Endothelial cell of umbilical vein (primary cell): Measurements from ENCODE around the gene ZNF385C. TPM values are rescaled to one million over a fixed set of nuclear protein-coding genes. Genes with fewer than 3 reads are reported as not detected.
"Not testable (repeated sequence)": the region's sequence is repeated elsewhere in the genome, so short reads cannot be mapped to it uniquely, and the experiment has no call there.

Source experiments
- BruUV-seq: library from RNA; stranded (reverse); fragments of 400-500 nt; replicated peaks from 2 replicates; lab custom pipeline; 2021; lab: Mats Ljungman, UMichigan
- CTCF ChIA-PET: fragments of 300-600, 350-600 bp; sonication (Branson Sonifier 250); formaldehyde crosslinking; loops from one replicate; lab custom pipeline; 2021; ENCODE audit warnings: antibody characterized with exemption, inconsistent platforms; lab: Charles Lee
- POLR2A ChIA-PET: fragments of 300-600, 350-600 bp; sonication (Branson Sonifier 250); formaldehyde crosslinking; loops from one replicate; lab custom pipeline; 2021; ENCODE audit warnings: antibody characterized with exemption, inconsistent platforms; lab: Charles Lee
- DNase-seq: peaks from one replicate; pipeline ENCODE4 v3.0.0-alpha.2; 2011; ENCODE audit warnings: low read depth, low spot score
- FAIRE-seq: peaks from 2 replicates; lab custom pipeline; 2011; peaks lifted over from hg19 to GRCh38; lab: Jason Lieb, UNC
- H2AFZ ChIP-seq: 2 replicates; pipeline ENCODE4 v1.6.0; 2012; ENCODE audit warnings: low read depth, low read length, control low read depth, inconsistent platforms
- H3K27ac ChIP-seq: 2 replicates; pipeline ENCODE4 v1.5.1; 2011; ENCODE audit warnings: low read depth, mild to moderate bottlenecking, control low read depth, low read length, moderate library complexity; ENCODE audit not compliant: insufficient read depth
- H3K27me3 ChIP-seq, 2 experiments: 2 replicates each; pipeline versions ENCODE4 v1.6.0 to v1.6.1; 2011; ENCODE audit warnings: low read length in 2 of 2, mixed read lengths in 1 of 2; ENCODE audit not compliant: control insufficient read depth in 2 of 2, insufficient read depth in 2 of 2
- H3K36me3 ChIP-seq, 2 experiments: 2 replicates in 1 of 2; 3 replicates in 1 of 2; pipeline ENCODE4 v1.5.1; 2011; ENCODE audit warnings: low read length in 2 of 2, mild to moderate bottlenecking in 1 of 2, moderate library complexity in 1 of 2; ENCODE audit not compliant: control insufficient read depth in 2 of 2, insufficient read depth in 2 of 2; ENCODE audit errors: extremely low read depth in 1 of 2
- H3K4me1 ChIP-seq: 3 replicates; pipeline ENCODE4 v1.5.1; 2011; ENCODE audit warnings: mild to moderate bottlenecking, low read length; ENCODE audit not compliant: control insufficient read depth, insufficient read depth; ENCODE audit errors: extremely low read depth
- H3K4me2 ChIP-seq: 2 replicates; pipeline ENCODE4 v1.6.1; 2011; ENCODE audit warnings: low read length, control low read depth, mixed read lengths; ENCODE audit not compliant: insufficient read depth
- H3K4me3 ChIP-seq, 3 experiments: fragments of 200-600 bp in 1 of 3; sonication (generic), shearing (Covaris generic) in 1 of 3; replicated peaks in 1 of 3; 2 replicates each; pipeline ENCODE4 v1.5.1; 2011 to 2016; ENCODE audit warnings: control low read depth in 3 of 3, low read length in 3 of 3, mild to moderate bottlenecking in 2 of 3, inconsistent platforms in 1 of 3, low read depth in 1 of 3, moderate library complexity in 1 of 3; ENCODE audit not compliant: insufficient read depth in 1 of 3
- H3K79me2 ChIP-seq: 2 replicates; pipeline ENCODE4 v1.6.0; 2012; ENCODE audit warnings: low read length, inconsistent platforms; ENCODE audit not compliant: control insufficient read depth, insufficient read depth
- H3K9ac ChIP-seq: replicated peaks from 2 replicates; pipeline ENCODE3; 2011; ENCODE audit warnings: low read length, control low read depth; ENCODE audit not compliant: insufficient read depth; ENCODE audit errors: extremely low read depth
- H3K9me1 ChIP-seq: replicated peaks from 3 replicates; pipeline ENCODE4 v1.6.0; 2011; ENCODE audit warnings: mild to moderate bottlenecking, low read length; ENCODE audit not compliant: control insufficient read depth, insufficient read depth; ENCODE audit errors: extremely low read depth
- H3K9me3 ChIP-seq: replicated peaks from 2 replicates; pipeline ENCODE4 v1.5.1; 2012; ENCODE audit warnings: low read length, inconsistent platforms; ENCODE audit not compliant: control insufficient read depth, insufficient read depth
- H4K20me1 ChIP-seq: replicated peaks from 2 replicates; pipeline ENCODE3; 2011; ENCODE audit warnings: mild to moderate bottlenecking, low read length; ENCODE audit not compliant: control insufficient read depth, insufficient read depth; ENCODE audit errors: extremely low read depth
- EZH2 ChIP-seq: IDR thresholded peaks from 2 replicates; pipeline ENCODE4 v1.6.1; 2012; ENCODE audit warnings: borderline replicate concordance, low read depth, mild to moderate bottlenecking, moderate library complexity, low read length, inconsistent platforms; ENCODE audit not compliant: severe bottlenecking
- FOS ChIP-seq: IDR thresholded peaks from 2 replicates; pipeline ENCODE4 v1.6.1; 2011; ENCODE audit warnings: mild to moderate bottlenecking, low read length, moderate library complexity, borderline replicate concordance; ENCODE audit not compliant: insufficient read depth
- GATA2 ChIP-seq: IDR thresholded peaks from 2 replicates; pipeline ENCODE4 v1.7.0; 2011; ENCODE audit warnings: low read depth, mild to moderate bottlenecking, moderate library complexity, mixed read lengths, low read length; ENCODE audit not compliant: insufficient read length, insufficient read depth
- JUN ChIP-seq: IDR thresholded peaks from 2 replicates; pipeline ENCODE4 v1.6.1; 2011; ENCODE audit warnings: borderline replicate concordance, low read depth; ENCODE audit not compliant: insufficient read length, insufficient read depth
- MYC ChIP-seq: IDR thresholded peaks from one replicate; pipeline ENCODE4 v1.6.1; 2011; ENCODE audit warnings: mild to moderate bottlenecking, low read depth, low read length
- POLR2A ChIP-seq: IDR thresholded peaks from 2 replicates; pipeline ENCODE4 v1.6.1; 2012; ENCODE audit warnings: low read depth, mild to moderate bottlenecking, control low read depth, low read length
- POLR2AphosphoS5 ChIP-seq: IDR thresholded peaks from 2 replicates; pipeline ENCODE4 v1.6.1; 2012; ENCODE audit warnings: low read depth, mild to moderate bottlenecking, control low read depth, low read length, moderate library complexity; ENCODE audit not compliant: insufficient read depth
- dilution Hi-C: fragments of 300-500 bp; cut with MboI; formaldehyde crosslinking; loops from one replicate; pipeline ENCODE4 v1.15.0; 2019; ENCODE audit warnings: low sequenced_read_pairs; ENCODE audit not compliant: extremely low pct_ligation_motif_present
- intact Hi-C: fragments of 100-400 bp; cut with micrococcal nuclease; formaldehyde crosslinking; loops from one replicate; pipeline ENCODE4 v1.10.0; 2022
- polyA plus RNA-seq, 4 experiments: library from polyadenylated mRNA; depleted of rRNA in 3 of 4; stranded (reverse) in 3 of 4; unstranded in 1 of 4; fragments of >200 nt; gene quantifications; 2 replicates each; pipeline versions ENCODE4 v1.2.1 to v1.2.3, GENCODE V29; 2011 to 2012; ENCODE audit warnings: missing spikeins in 1 of 4
- total RNA-seq: library from RNA; stranded (reverse); gene quantifications from 2 replicates; pipeline ENCODE4 v1.2.3, GENCODE V29; 2021
- TF ChIP-seq, protein P1 (sequence below), 2 donors: IDR thresholded peaks; 1 replicate in 1 of 2; 2 replicates in 1 of 2; pipeline ENCODE4 v1.5.1; 2011; ENCODE audit warnings: low read length in 2 of 2, mild to moderate bottlenecking in 2 of 2, moderate library complexity in 2 of 2, control low read depth in 1 of 2, inconsistent platforms in 1 of 2, low read depth in 1 of 2; ENCODE audit not compliant: insufficient read depth in 1 of 2; ENCODE audit errors: extremely low read depth in 1 of 2
- TF ChIP-seq, protein P2 (sequence below): IDR thresholded peaks from 2 replicates; pipeline ENCODE4 v1.6.1; 2011; ENCODE audit not compliant: insufficient read depth, insufficient read length

Gene ZNF385C
- total and polyA plus RNA-seq, 2 donors (not counting 3 experiments of a cell fraction or from before 2014, with no cell fraction given), result 0.07 TPM; not detected in 1

DNA sequence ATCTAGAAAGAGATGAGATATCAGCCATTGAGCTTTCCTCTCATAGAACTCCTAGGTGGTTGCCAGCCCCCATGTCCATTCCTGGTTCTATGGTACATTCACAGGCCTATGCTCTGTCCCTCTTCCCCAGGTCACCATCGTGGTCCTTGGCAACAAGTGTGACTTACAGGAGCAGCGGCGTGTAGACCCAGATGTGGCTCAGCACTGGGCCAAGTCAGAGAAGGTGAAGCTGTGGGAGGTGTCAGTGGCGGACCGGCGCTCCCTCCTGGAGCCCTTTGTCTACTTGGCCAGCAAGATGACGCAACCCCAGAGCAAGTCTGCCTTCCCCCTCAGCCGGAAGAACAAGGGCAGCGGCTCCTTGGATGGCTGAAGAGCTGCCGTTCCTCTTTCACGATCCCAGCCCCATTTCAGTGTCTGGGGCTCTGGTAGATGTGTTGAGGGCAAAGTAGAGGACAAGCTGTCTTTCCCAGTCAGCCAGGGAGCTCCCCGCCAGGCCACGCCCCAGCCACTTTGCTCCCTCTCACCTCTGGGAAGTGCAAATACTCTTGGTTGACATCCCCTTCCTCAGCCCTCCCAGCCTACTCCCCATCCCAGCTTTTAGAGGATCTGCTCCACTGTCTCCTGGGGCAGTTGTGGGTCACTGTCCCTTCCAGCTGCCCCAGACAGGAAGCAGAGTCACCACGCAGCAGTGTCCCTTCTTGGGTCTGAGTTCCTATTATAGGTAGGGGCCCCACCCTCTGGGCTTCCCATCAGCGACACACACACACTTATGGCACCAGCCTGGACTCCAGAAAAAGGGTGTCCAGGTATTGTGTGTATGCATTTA is 74.5 kb downstream of the ZNF385C start:
- Histone ChIP-seq H3K4me2 (no peak overlapping the region), H3K4me1 (peaks cover 26% of the 10 kb centered on the region), H2AFZ (no peak overlapping the region), H3K27me3 (no peaks in the 10 kb centered on the region), H3K79me2 (peaks cover 16% of the 10 kb centered on the region), H3K27ac (peak overlapping the region; percentile 67), H3K4me3 (no peak overlapping the region), H3K36me3 (peaks cover 3 to 16% of the 10 kb centered on the region in 2 experiments), H3K9ac (no peak overlapping the region), H4K20me1 (no peaks in the 10 kb centered on the region), H3K9me3 (no peaks in the 10 kb centered on the region), H3K9me1 (no peaks in the 10 kb centered on the region)
- ChIA-PET POLR2A (no interaction called here), CTCF (interaction anchor here (0.8 to 6.3 kb wide), 5 partner anchors 10 to 77 kb away, joined by 3 to 40 read pairs (median 5); partner anchors contain the start of genes CNP and ZNF385C)
- DNase-seq (no peak), FAIRE-seq (peak; percentile 59)
- dilution Hi-C loops, result no loop called here
- no TSS peak for BruUV-seq
- intact Hi-C loops, result loop anchor here (1.0 to 10.0 kb wide), 3 partner anchors 89 to 501 kb away; partner anchors contain the start of genes DHX58 and KCNH4
- no peak for TF ChIP-seq EZH2
- no peak for TF ChIP-seq MYC
- no peak for TF ChIP-seq GATA2
- no peak for TF ChIP-seq POLR2AphosphoS5
- TF ChIP-seq FOS, result no peak
- TF ChIP-seq POLR2A, result no peak
- TF ChIP-seq, protein P1, sequence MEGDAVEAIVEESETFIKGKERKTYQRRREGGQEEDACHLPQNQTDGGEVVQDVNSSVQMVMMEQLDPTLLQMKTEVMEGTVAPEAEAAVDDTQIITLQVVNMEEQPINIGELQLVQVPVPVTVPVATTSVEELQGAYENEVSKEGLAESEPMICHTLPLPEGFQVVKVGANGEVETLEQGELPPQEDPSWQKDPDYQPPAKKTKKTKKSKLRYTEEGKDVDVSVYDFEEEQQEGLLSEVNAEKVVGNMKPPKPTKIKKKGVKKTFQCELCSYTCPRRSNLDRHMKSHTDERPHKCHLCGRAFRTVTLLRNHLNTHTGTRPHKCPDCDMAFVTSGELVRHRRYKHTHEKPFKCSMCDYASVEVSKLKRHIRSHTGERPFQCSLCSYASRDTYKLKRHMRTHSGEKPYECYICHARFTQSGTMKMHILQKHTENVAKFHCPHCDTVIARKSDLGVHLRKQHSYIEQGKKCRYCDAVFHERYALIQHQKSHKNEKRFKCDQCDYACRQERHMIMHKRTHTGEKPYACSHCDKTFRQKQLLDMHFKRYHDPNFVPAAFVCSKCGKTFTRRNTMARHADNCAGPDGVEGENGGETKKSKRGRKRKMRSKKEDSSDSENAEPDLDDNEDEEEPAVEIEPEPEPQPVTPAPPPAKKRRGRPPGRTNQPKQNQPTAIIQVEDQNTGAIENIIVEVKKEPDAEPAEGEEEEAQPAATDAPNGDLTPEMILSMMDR (IDR thresholded peaks at IDR 0.05; ENCODE audit: extremely low read depth in 1 of 2, insufficient read depth in 1 of 2, low read depth in 1 of 2, low read length in 2 of 2), result no peak
- TF ChIP-seq, protein P2, sequence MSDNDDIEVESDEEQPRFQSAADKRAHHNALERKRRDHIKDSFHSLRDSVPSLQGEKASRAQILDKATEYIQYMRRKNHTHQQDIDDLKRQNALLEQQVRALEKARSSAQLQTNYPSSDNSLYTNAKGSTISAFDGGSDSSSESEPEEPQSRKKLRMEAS, result no peak
- TF ChIP-seq JUN, result no peak

DNA sequence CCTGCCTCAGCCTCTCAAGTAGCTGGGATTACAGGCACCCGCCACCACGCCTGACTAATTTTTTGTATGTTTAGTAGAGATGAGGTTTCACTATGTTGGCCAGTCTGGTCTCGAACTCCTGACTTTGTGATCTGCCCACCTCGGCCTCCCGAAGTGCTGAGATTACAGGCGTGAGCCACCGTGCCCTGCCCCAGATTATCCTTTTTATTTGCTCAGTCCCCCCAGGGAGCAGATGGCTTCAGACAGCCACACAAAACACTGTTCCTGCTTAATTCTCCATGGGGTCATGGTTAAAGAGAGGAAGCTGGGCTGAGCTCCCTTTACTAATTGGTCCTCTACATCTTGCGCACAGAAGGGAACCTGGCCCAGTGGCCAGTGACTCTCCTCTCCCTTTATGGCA is 77.4 kb downstream of the ZNF385C start:
- CTCF ChIA-PET, result interaction anchor here (0.9 to 1.9 kb wide), 8 partner anchors 13 to 161 kb away, joined by 3 to 13 read pairs (median 5); no protein-coding TSS in a partner anchor
- BruUV-seq, DNase-seq, H3K9ac ChIP-seq, H3K9me3 ChIP-seq, H2AFZ ChIP-seq, dilution Hi-C loops, H3K27ac ChIP-seq, H3K9me1 ChIP-seq, H3K27me3 ChIP-seq, POLR2A ChIA-PET, H4K20me1 ChIP-seq: not testable (repeated sequence)
- H3K4me2 ChIP-seq, result peak overlapping the region; percentile 90
- H3K4me1 ChIP-seq, result peaks cover 33% of the 10 kb centered on the region
- peak; percentile 42 for FAIRE-seq
- peaks cover 30% of the 10 kb centered on the region for H3K79me2 ChIP-seq
- intact Hi-C loops, result loop anchor here (10.0 kb wide), 1 partner anchor 504 kb away; no protein-coding TSS in a partner anchor
- H3K36me3 ChIP-seq, result peaks cover 3 to 16% of the 10 kb centered on the region in 2 experiments
- peak overlapping the region in 2 of 3 experiments; percentile 89 to 96 for H3K4me3 ChIP-seq
